ENCODE measurements around the gene GRK3.
"Not testable (repeated sequence)": the region's sequence is repeated elsewhere in the genome, so short reads cannot be mapped to it uniquely, and the experiment has no call there.

GRK3 gene

GRCh38 chr22:25573841-25574240 lies 9.4 kb downstream of the GRK3 start:
- DNase-seq: no peak

DNA sequence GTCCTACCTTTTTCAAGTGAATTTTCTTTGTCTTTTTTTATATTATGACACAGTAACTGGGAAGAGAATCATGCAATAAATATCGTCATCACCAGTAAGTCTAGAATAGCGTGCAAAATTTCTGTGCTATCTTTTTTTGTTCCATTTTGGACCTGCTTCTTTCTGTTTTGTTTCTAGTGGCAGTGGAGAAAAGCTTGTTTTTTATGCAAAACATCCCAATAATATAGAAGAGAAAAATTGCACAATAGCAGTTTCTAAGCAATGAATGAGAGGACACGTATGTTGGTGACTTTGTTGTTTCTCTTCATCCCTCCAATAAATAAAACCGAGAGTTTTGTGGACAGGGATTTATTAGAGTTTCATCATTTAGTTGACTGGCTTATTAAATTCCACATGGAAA lies 10.3 kb downstream of the GRK3 start:
- no peak for DNase-seq

- not testable (repeated sequence) for DNase-seq
Measured at GRCh38 chr22:25575674-25576392, 11.4 kb downstream of the GRK3 start.

- not testable (repeated sequence) for DNase-seq
Measured at GRCh38 chr22:25581452-25581851, 17.0 kb downstream of the GRK3 start.

GRCh38 chr22:25582946-25583345 lies 18.5 kb downstream of the GRK3 start:
- DNase-seq: no peak

GRCh38 chr22:25584993-25585392 lies 20.5 kb downstream of the GRK3 start:
- not testable (repeated sequence) for DNase-seq

DNA sequence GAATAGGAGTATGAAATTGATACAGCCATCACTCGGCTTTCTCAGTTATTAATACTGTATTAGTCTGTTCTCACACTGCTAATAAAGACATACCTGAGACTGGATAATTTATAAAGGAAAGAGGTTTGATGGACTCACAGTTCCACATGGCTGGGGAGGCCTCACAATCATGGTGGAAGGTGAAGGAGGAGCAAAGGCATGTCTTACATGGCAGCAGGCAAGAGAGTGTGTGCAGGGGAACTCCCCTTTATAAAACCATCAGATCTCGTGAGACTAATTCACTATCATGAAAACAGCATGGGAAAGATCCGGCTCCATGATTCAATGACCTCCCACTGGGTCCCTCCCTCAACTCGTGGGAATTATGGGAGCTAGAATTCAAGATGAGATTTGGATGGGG lies 25.2 kb downstream of the GRK3 start:
- not testable (repeated sequence) for DNase-seq

GRCh38 chr22:25593323-25593722 lies 28.8 kb downstream of the GRK3 start:
- DNase-seq: not testable (repeated sequence)

DNA sequence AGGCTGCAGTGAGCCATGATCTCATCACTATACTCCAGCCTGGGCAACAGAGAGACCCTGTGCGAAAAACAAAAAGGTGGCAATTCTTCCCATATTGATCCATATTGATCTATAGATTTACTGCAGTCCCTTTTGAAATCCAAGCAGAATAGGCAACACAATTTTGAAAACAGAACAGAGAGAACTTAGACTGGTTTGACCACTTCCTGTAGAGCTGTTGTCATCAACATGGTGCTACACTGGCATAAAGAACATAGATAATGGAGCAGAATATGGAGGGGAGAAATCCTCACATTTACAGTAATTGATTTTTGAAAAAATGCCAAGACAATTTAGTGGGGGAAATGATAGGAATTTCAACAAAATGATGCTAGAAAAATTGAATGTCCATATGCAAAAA lies 34.1 kb downstream of the GRK3 start:
- no peak for DNase-seq

DNA sequence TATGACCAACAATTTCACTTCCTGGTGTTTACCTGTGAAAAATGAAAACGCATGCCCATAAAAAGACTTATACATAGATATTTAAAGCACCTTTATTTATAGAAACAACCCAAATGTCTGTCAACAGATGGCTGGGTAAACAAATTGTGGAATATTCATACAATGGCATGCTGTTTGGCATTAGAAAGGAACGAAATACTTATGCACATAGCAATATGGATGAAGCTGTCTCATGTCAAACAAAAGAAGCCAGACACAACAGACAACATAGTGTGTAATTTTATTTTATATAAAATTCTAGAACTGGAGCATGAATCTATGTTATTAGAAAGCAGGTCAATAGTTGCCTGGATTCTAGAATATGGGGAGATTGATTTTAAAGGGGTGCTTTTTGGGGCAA lies 38.0 kb downstream of the GRK3 start:
- no peak for DNase-seq

DNA sequence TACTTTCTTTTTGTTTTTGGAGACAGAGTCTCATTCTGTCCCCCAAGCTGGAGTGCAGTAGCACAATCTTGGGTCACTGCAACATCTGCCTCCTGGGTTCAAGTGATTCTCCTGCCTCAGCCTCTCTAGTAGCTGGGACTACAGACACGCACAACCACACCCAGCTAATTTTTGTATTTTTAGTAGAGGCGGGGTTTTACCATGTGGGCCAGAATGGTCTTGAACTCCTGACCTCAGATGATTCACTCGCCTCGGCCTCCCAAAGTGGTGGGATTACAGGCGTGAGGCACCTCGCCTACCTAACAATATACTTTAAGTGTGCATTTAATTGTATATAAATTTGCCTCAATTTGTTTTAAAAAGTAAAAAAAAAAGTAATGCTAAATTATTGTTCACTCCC lies 38.4 kb downstream of the GRK3 start:
- no peak for DNase-seq

DNA sequence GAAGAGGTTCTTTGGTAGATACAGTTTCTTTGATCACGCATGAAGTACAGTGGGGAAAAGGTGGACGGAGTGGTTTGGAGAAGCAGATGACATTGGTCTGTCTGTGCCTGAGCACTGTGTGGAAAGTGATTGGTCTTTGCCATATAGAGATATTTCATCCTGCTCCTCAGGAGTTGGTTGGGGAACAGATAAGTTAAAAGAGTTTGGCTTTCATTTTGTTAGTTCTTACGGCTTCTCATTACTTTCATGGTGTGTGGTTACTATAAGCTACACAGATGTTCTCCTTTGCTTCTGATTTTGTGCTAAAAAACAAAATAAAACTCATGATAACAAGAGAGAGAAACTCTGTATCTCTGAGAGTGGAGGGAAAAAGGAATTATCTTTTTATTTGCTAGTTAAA lies 40.7 kb downstream of the GRK3 start:
- not testable (repeated sequence) for DNase-seq

GRCh38 chr22:25605565-25605964 lies 41.1 kb downstream of the GRK3 start:
- not testable (repeated sequence) for DNase-seq

DNA sequence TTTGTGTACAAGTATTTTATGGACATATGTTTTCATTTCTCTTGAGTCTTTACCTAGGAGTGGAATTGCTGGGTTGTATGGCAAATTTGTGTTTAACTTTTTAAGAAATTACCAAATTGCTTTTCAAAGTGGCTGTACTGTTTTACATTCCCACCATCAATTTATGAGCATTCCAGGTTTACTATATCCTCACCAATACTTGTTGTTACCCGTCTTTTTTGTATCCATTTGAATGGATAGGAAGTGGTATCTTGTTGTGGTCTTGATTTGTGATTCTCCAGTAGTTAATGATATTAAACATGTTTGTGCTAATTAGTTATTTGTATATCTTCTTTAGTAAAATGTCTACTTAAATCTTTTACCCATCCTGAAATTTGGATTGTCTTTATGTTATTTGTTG lies 46.8 kb downstream of the GRK3 start:
- DNase-seq: not testable (repeated sequence)

DNA sequence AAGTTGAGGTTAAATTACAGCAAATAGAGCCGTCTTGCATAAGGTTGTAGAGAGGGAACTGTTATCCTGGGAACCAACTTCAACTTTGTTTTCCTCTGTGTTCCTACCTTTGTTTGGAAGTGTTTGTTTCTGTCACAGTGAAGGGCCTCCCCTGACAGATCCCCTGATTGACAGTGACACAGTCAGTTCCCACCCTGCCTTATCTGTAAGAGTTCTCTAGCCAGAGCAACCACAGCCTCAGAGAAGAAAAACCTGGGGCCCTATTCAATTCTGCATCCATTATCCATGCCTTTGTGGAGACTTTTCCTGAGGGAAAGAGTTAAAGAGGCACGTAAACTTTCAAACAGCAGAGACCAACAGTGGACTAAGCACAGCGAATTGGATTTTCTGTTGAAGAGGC lies 48.7 kb downstream of the GRK3 start:
- DNase-seq: not testable (repeated sequence)

- not testable (repeated sequence) for DNase-seq
Measured at GRCh38 chr22:25613558-25613957, 49.1 kb downstream of the GRK3 start.

DNA sequence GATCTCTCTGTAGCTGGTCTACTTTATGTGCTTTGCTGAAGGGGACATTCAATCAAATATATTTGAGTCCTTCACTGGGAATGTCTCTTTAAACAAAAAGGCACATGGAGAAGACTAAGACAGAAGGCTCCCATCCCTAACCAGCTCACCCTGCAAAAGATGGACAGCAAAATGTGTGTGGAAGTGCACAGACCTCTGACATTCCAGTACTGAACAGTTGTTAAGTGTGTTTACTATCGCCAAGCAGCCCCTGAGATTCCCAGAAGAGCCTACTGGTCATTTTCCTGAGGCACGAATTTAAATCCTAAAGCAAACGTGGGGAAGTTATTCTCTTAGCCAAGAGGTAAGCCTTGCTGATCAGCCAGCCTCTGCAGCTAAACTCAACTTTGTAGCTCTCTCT lies 50.3 kb downstream of the GRK3 start:
- not testable (repeated sequence) for DNase-seq

GRCh38 chr22:25621986-25622385 lies 57.5 kb downstream of the GRK3 start:
- no peak for DNase-seq

- DNase-seq: no peak
Measured at GRCh38 chr22:25623310-25623734, 58.8 kb downstream of the GRK3 start.

DNA sequence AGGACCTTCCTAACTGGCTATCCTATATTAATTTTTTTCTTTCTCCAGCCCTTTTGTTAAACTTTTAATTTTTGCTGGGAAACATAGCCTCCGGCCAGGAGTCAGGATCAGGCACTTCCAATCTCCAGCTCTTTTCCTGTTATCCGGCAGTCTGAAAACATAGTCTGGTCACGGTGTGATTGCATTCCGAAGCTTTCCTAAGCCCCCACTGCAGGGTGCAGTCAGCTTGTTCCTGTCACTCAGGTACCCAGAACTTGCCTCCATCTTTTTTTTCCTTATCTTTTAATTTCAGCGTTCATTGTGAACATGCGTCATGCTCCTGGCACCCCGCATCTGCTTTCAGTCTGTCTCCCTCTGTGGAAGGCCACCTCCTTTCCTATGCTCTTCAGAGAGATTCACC lies 59.4 kb downstream of the GRK3 start:
- no peak for DNase-seq

DNA sequence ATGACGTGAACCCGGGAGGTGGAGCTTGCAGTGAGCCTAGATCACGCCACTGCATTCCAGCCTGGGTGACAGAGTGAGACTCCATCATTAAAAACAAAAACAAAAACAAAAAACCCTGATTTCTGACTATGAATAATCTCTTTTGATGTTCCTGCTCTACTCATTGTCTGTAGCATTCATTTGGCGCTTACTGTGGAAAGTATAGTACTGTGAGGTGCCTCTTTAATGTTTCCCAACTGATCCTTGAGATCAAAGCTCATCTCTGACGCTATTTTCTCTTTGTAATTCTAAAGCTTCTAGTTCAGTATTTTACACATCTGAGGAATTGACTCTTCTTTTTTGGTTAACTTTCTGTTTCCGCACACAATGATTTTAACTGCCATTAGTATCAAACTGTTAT lies 60.0 kb downstream of the GRK3 start:
- no peak for DNase-seq

DNA sequence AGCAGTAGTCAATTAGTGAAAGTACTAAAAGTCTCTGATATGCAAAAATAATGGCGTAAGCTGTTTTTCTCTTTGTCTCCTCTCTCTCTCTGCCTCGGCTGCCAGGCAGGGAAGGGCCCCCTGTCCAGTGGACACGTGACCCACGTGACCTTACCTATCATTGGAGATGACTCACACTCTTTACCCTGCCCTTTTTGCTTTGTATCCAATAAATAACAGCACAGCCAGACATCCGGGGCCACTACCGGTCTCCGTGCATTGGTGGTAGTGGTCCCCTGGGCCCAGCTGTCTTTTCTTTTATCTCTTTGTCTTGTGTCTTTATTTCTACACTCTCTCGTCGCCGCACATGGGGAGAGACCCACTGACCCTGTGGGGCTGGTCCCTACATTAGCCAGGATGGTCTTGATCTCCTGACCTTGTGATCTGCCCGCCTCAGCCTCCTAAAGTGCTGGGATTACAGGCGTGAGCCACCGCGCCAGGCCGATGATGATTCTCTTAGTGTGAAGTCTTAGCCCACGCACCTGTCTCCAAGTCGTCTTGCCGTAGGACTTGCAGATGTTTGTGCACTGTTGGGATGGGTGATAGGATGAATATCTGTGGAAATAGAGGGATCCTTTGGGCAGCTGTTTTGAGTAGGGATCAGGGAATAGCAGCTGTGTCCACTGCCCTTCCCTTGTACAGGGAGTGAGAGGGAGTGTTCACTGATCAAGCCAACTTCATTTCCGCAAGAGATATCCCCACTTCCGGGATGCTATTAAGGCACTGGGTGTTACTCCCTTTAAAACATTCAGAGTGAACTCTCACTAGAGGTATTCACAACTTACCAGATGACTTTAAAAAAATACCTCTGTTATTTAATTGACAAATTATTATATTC lies 61.5 kb downstream of the GRK3 start:
- DNase-seq: not testable (repeated sequence)

DNA sequence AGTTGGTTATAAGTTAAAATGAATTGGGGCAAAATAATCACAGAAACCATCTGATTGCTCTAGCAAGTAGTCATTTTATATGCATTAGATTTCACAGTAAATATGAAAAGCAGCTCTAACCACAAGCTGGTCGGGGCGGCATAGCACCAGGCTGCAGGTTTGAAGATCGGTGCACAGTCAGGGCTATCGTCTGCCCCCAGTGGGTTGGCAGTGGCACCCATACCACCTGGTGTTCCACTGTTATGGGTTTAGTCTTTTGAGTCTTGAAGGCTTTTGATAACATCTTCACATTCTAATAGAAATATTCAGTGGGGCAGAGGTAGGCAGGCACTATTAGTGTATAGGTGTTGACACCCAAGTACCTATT lies 62.1 kb downstream of the GRK3 start:
- DNase-seq: no peak

- DNase-seq: no peak
Measured at GRCh38 chr22:25627271-25627852, 62.9 kb downstream of the GRK3 start.

Measured in NCI-H1930 (cell line).